ENCODE measurements around the gene PDZK1IP1. TPM values are rescaled to one million over a fixed set of nuclear protein-coding genes. Genes with fewer than 3 reads are reported as not detected.

PDZK1IP1 gene
- total and polyA plus RNA-seq, 2 donors (not counting 1 experiment from before 2014, with no cell fraction given) = 0.21 TPM; not detected in 1

GRCh38 chr1:47201179-47201578, 11.3 kb upstream of the PDZK1IP1 start:
- Histone ChIP-seq H3K4me3 (ENCODE audit: control extremely low read depth in 1 of 5, extremely low read depth in 1 of 5, insufficient read depth in 1 of 5, low read depth in 2 of 5, low read length in 4 of 5) (no peak overlapping the region), H3K36me3 (replicated peaks in 1 of 2; ENCODE audit: control extremely low read depth in 1 of 2, control insufficient read depth in 1 of 2, extremely low read depth in 1 of 2, insufficient read depth in 2 of 2, low read length in 1 of 2) (no peaks in the 10 kb centered on the region), H3K4me1 (ENCODE audit: control insufficient read depth in 2 of 2, insufficient read depth in 2 of 2, low read length in 2 of 2) (no peaks in the 10 kb centered on the region), H3K4me2 (replicated peaks; ENCODE audit: low read depth, low read length, poor library complexity, severe bottlenecking) (no peak overlapping the region), H3K79me2 (ENCODE audit: control insufficient read depth, insufficient read depth, low read length) (no peaks in the 10 kb centered on the region), H3K9ac (ENCODE audit: low read length) (no peak overlapping the region), H3K27ac (ENCODE audit: low read length in 2 of 2) (no peak overlapping the region), H3K9me3 (ENCODE audit: control extremely low read depth in 1 of 3, control insufficient read depth in 2 of 3, insufficient read depth in 1 of 3, low read length in 2 of 3) (no peaks in the 10 kb centered on the region), H2AFZ (ENCODE audit: insufficient read depth, low read depth, low read length, poor library complexity, severe bottlenecking) (no peak overlapping the region), H4K20me1 (ENCODE audit: control insufficient read depth, insufficient read depth, low read length, poor library complexity, severe bottlenecking) (no peaks in the 10 kb centered on the region), H3K27me3 (replicated peaks in 1 of 4; ENCODE audit: control extremely low read depth in 1 of 4, control insufficient read depth in 3 of 4, insufficient read depth in 4 of 4, low read length in 3 of 4) (peaks cover 0 to 5% (median 2%) of the 10 kb centered on the region in 4 experiments)
- WGBS (ENCODE audit: insufficient coverage) = 57% methylated on average over 3 of the region's 4 CpGs
- peaks cover 6% of the 10 kb centered on the region for H3K4me1 Mint-ChIP-seq
- ChIA-PET CTCF (interaction anchor here (1.1 to 3.9 kb wide), 4 partner anchors 8 to 505 kb away, joined by 3 to 22 read pairs (median 4); partner anchors contain the start of gene PDZK1IP1), POLR2A (no interaction called here)
- intact Hi-C loops (cut with micrococcal nuclease) = no loop called here
- H3K27ac Mint-ChIP-seq = no peak overlapping the region
- TF ChIP-seq EZH2 (IDR thresholded peaks at IDR 0.05; ENCODE audit: borderline replicate concordance, insufficient read depth, low read depth, low read length, poor library complexity, severe bottlenecking) (no peak), CTCF (IDR thresholded peaks at IDR 0.05) (no peak)
- DNase-seq = no peak
- ATAC-seq (ENCODE audit: low read depth) = no peak
- peaks cover 50% of the 10 kb centered on the region for H3K27me3 Mint-ChIP-seq
- no peak overlapping the region for H3K4me3 Mint-ChIP-seq
- peaks cover 3% of the 10 kb centered on the region for H3K9me3 Mint-ChIP-seq (ENCODE audit: insufficient read depth)

- H3K27me3 ChIP-seq (replicated peaks in 1 of 4; ENCODE audit: control extremely low read depth in 1 of 4, control insufficient read depth in 3 of 4, insufficient read depth in 4 of 4, low read length in 3 of 4) = peaks cover 0 to 3% (median 0%) of the 10 kb centered on the region in 4 experiments
- H4K20me1 ChIP-seq (ENCODE audit: control insufficient read depth, insufficient read depth, low read length, poor library complexity, severe bottlenecking) = no peaks in the 10 kb centered on the region
- H3K4me1 ChIP-seq (ENCODE audit: control insufficient read depth in 2 of 2, insufficient read depth in 2 of 2, low read length in 2 of 2) = no peaks in the 10 kb centered on the region
- no peak overlapping the region for H2AFZ ChIP-seq (ENCODE audit: insufficient read depth, low read depth, low read length, poor library complexity, severe bottlenecking)
- Mint-ChIP-seq H3K27me3 (peaks cover 32% of the 10 kb centered on the region), H3K27ac (no peak overlapping the region), H3K4me3 (no peak overlapping the region), H3K4me1 (peaks cover 2% of the 10 kb centered on the region), H3K9me3 (ENCODE audit: insufficient read depth) (peaks cover 2% of the 10 kb centered on the region)
- H3K4me3 ChIP-seq (ENCODE audit: control extremely low read depth in 1 of 5, extremely low read depth in 1 of 5, insufficient read depth in 1 of 5, low read depth in 2 of 5, low read length in 4 of 5) = no peak overlapping the region
- H3K9me3 ChIP-seq (ENCODE audit: control extremely low read depth in 1 of 3, control insufficient read depth in 2 of 3, insufficient read depth in 1 of 3, low read length in 2 of 3) = no peaks in the 10 kb centered on the region
- no peak overlapping the region for H3K4me2 ChIP-seq (replicated peaks; ENCODE audit: low read depth, low read length, poor library complexity, severe bottlenecking)
- CTCF ChIA-PET = no interaction called here
- no peak overlapping the region for H3K9ac ChIP-seq (ENCODE audit: low read length)
- H3K79me2 ChIP-seq (ENCODE audit: control insufficient read depth, insufficient read depth, low read length) = no peaks in the 10 kb centered on the region
- TF ChIP-seq CTCF (IDR thresholded peaks at IDR 0.05) = no peak
- H3K36me3 ChIP-seq (replicated peaks in 1 of 2; ENCODE audit: control extremely low read depth in 1 of 2, control insufficient read depth in 1 of 2, extremely low read depth in 1 of 2, insufficient read depth in 2 of 2, low read length in 1 of 2) = no peaks in the 10 kb centered on the region
- DNase-seq (no peak), ATAC-seq (ENCODE audit: low read depth) (no peak)
- no peak overlapping the region for H3K27ac ChIP-seq (ENCODE audit: low read length in 2 of 2)
- 89% methylated on average over 4 of the region's 4 CpGs for WGBS (ENCODE audit: insufficient coverage)
- intact Hi-C loops (cut with micrococcal nuclease) = no loop called here
- POLR2A ChIA-PET = no interaction called here
Measured at GRCh38 chr1:47198214-47198613, 8.4 kb upstream of the PDZK1IP1 start.
